Activated CD4-positive, alpha-beta T cell treated with anti-CD3 and anti-CD28 coated beads for 4 hours (primary cell): Measurements from ENCODE around the gene S100A13.
"Not testable (repeated sequence)": the region's sequence is repeated elsewhere in the genome, so short reads cannot be mapped to it uniquely, and the experiment has no call there.

Experiments
- DNase-seq, 2 donors: peaks; one replicate each; pipeline ENCODE4 v3.0.0-alpha.2; 2020

The S100A13 gene

DNA sequence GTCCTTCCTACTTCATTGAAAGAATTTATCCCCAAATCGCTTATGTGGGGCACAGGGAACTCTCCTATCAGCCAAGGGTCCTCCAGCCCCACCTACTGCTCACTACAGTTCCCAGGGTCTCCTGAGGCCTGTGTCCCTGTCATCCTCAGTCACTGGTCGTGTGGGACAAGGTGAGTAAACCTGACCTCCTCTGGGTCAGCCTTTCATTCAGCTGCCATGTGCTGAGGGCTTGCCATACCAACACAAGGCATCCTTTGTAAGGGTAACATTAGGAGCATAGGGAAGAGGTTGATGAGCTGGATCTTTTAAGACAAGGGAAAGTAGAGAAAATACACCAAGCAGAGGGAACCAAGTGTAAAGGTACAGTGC lies 20.0 kb upstream of the S100A13 start:
- DNase-seq = no peak

DNA sequence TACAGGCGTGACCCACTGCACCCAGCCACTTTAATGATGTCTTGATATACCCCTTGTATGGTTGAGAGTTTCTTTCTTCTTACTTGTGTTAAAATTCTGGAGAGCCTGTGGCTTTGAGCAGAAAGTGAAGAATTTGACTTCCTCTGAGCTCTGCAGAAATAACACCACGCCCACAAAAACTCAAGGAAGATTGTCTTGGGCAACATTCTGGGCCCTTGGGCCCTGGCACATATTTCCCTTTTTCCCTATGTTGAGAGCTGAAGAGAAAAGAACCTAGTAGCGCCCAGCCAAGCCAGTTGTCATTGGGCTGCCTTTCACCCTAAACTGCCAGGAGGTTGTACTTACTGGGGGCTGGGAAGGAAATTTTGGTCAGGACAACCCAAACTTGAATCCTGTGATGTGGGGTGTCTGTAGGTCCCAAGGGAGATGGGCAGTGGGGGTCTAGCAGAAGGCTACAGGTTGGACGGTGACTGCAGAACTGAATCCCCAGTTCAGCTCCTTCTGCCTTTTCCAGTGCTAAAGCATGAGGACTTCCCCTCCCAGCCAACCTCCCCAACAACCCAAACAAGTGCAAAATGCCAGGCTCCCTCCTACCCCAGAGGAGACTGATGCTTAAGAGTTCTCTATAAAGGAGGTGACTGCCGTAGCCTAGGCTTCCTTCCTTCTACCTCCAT lies 19.5 kb upstream of the S100A13 start:
- no peak for DNase-seq

GRCh38 chr1:153643816-153644215 lies 16.5 kb upstream of the S100A13 start:
- no peak for DNase-seq

- DNase-seq = no peak
Observed at GRCh38 chr1:153643100-153643499, 15.8 kb upstream of the S100A13 start.

- DNase-seq = no peak
Observed at GRCh38 chr1:153642161-153642560, 14.9 kb upstream of the S100A13 start.

- no peak for DNase-seq
Observed at GRCh38 chr1:153640861-153641260, 13.6 kb upstream of the S100A13 start.

DNA sequence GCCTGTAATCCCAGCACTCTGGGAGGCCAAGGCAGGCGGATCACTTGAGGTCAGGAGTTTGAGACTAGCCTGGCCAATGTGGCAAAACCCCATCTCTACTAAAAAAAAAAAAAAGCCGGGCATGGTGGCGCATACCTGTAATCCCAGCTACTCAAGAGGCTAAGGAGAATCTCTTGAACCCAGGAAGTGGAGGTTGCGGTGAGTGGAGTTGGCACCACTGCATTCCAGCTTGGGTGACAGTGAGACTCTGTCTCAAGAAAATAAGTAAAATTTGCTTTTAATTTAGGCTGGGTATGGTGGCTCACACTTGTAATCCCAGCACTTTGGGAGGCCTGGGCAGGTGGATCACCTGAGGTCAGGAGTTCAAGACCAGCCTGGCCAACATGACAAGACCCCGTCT lies 12.9 kb upstream of the S100A13 start:
- DNase-seq = not testable (repeated sequence)

GRCh38 chr1:153639280-153639679 lies 12.0 kb upstream of the S100A13 start:
- no peak for DNase-seq

DNA sequence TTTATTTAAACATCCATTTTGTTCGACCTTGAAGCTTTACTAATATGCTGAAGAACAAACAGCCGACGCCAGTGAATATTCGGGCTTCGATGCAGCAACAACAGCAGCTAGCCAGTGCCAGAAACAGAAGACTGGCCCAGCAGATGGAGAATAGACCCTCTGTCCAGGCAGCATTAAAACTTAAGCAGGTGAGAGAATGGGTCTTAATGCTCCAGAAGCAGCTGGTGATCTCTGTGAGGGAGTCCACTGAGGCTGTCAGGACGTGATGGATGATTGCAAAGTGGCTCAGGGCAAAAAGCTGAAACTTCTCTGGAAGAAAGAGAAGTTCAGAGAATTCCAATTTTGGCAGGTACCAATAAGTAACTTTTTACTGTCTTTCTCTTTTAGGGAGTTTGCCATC lies 11.0 kb upstream of the S100A13 start:
- DNase-seq = no peak

- DNase-seq = no peak
Observed at GRCh38 chr1:153636312-153636711, 9.0 kb upstream of the S100A13 start.

DNA sequence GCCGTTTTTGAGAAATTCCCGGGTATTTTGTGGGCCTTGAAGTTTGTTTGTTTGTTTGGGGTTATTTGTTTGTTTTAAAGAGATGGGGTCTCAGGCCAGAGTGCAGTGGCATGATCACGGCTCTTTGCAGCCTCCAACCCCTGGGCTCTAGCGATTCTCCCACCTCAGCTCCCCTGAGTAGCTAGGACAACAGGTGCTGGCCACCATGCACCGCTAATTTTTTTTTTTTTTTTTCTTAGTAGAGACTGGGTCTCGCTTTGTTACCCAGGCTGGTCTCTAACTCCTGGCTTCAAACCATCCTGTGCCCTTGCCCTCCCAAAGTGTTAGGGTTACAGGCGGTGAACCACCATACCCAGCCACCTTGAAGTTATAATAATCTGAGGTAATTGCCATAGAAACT lies 8.6 kb upstream of the S100A13 start:
- no peak for DNase-seq

GRCh38 chr1:153633754-153634665 lies 6.7 kb upstream of the S100A13 start, which contains the start of gene CHTOP:
TSS of gene CHTOP (plus strand) at chr1:153634066. CDS start at chr1:153636589, 2,523 bp downstream.
- DNase-seq = peak; percentile 94

GRCh38 chr1:153633161-153633753 lies 6.0 kb upstream of the S100A13 start:
- DNase-seq = no peak

- no peak for DNase-seq
Observed at GRCh38 chr1:153631047-153632022, 4.0 kb upstream of the S100A13 start.

DNA sequence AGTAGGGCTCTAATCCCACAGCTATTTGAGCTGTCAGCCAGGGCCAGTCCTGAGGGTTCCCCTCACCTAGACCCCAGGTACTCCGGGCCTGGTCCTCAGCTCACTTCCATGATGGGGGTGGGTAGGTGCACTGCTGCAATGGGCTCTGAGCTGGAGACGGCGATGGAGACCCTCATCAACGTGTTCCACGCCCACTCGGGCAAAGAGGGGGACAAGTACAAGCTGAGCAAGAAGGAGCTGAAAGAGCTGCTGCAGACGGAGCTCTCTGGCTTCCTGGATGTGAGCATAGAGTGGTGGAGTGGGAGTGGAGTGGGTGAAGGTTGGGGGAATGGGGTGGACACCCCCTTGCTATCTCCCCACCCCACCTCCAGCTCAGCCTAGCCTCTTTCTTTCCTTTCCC lies 3.1 kb upstream of the S100A13 start:
- no peak for DNase-seq

- no peak for DNase-seq
Observed at GRCh38 chr1:153629971-153630370, 2.7 kb upstream of the S100A13 start.

- DNase-seq = no peak
Observed at GRCh38 chr1:153629343-153629665, 2.0 kb upstream of the S100A13 start.

DNA sequence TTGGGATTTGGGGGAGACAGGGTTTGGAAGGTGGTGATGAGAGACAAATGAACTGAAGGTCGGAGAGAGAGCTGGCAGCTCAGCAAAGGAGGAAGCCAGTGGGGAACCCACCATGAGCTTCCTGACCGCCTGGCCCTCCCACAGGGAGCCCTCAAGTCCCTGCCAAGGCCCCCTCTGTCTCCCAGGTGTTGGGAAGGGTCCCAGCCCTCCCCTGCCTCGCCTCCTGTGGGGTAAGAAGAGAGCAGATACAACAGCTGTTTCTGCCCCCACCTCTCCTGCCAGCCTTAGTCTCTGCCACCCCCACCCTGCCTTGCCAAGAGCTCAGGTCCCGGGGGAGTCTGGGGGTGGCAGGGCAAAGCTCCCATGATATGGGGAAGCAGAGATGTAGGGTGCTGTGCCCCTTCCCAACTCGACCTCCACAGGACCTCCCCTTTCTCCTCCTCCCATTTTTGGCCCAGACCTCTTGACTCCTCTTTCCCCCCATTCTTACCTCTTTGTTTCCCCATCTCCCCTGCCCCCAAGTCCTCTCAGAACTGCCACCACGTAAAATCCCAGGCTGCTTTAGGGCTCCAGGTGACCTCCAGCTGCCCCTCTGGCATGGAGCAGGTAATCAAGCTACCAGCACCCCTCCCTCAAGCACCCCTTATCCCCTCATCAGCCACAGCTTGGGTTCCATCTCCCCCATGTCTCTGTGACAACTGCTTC lies 1.5 kb upstream of the S100A13 start:
- DNase-seq = no peak

- no peak for DNase-seq
Observed at GRCh38 chr1:153627715-153628626, 666 bp upstream of the S100A13 start, which contains the start of gene S100A1. TSS of gene S100A1 (plus strand) at chr1:153628434. CDS start at chr1:153630522, 2,088 bp downstream.

GRCh38 chr1:153626477-153626903 lies 815 bp downstream of the S100A13 start:
- no peak for DNase-seq
